GM21390 (cell line): ENCODE measurements around the gene RBP4.
"Not testable (repeated sequence)": the region's sequence is repeated elsewhere in the genome, so short reads cannot be mapped to it uniquely, and the experiment has no call there.

Experiments used
- ATAC-seq: cut with Tn5 transposase; IDR thresholded peaks from one replicate; pipeline ENCODE4 v1.9.1; 2021; ENCODE audit not compliant: unreplicated experiment

RBP4 gene

GRCh38 chr10:93567277-93568104 is 33.5 kb downstream of the RBP4 start:
- no peak for ATAC-seq

GRCh38 chr10:93566435-93567276 is 34.4 kb downstream of the RBP4 start, which contains the start of gene FFAR4:
Gene FFAR4, plus strand, starts transcription at chr10:93566665. Its CDS starts 56 bp downstream, at chr10:93566721.
- no peak for ATAC-seq

GRCh38 chr10:93565446-93565845 is 35.6 kb downstream of the RBP4 start:
- ATAC-seq: no peak

- ATAC-seq: no peak
Observed at GRCh38 chr10:93560541-93560940, 40.5 kb downstream of the RBP4 start.

GRCh38 chr10:93559490-93559889 is 41.5 kb downstream of the RBP4 start:
- no peak for ATAC-seq

GRCh38 chr10:93554760-93555432 is 46.1 kb downstream of the RBP4 start:
- ATAC-seq: no peak

- ATAC-seq: no peak
Observed at GRCh38 chr10:93554316-93554663, 46.7 kb downstream of the RBP4 start.

- ATAC-seq: no peak
Observed at GRCh38 chr10:93553482-93554315, 47.3 kb downstream of the RBP4 start.

GRCh38 chr10:93552780-93553179 is 48.3 kb downstream of the RBP4 start:
- no peak for ATAC-seq

GRCh38 chr10:93550606-93551005 is 50.4 kb downstream of the RBP4 start:
- ATAC-seq: no peak

- ATAC-seq: no peak
Observed at GRCh38 chr10:93548376-93549071, 52.5 kb downstream of the RBP4 start.

GRCh38 chr10:93547522-93547921 is 53.5 kb downstream of the RBP4 start:
- no peak for ATAC-seq

- ATAC-seq: not testable (repeated sequence)
Observed at GRCh38 chr10:93546995-93547394, 54.0 kb downstream of the RBP4 start.

- no peak for ATAC-seq
Observed at GRCh38 chr10:93542358-93542791, 58.7 kb downstream of the RBP4 start.
